PC-3 (cell line): Measurements from ENCODE around the gene CACNA1E.

ENCODE experiments used
- CTCF ChIP-seq: fragments of 300-600 bp; sonication (generic); conservative IDR thresholded peaks from 2 replicates; pipeline ENCODE4 v1.5.1; 2017; ENCODE audit warnings: antibody characterized with exemption, low read depth, mild to moderate bottlenecking, low read length
- EZH2 ChIP-seq: fragments of 300-600 bp; sonication (generic); IDR thresholded peaks from one replicate; pipeline ENCODE4 v1.6.1; 2017; ENCODE audit warnings: antibody characterized with exemption, mild to moderate bottlenecking, low read length; ENCODE audit not compliant: unreplicated experiment

GRCh38 chr1:181541458-181541857 lies 58.1 kb downstream of the CACNA1E start:
- TF ChIP-seq CTCF (no peak), EZH2 (no peak)
